Tibial nerve (tissue), 4 donors: ENCODE results near the gene MAPK11.

Source experiments
- EP300 ChIP-seq, 2 donors: sonication (generic); formaldehyde crosslinking; IDR thresholded peaks; one replicate each; pipeline ENCODE4 v1.6.1; 2017; ENCODE audit warnings: antibody characterized with exemption in 2 of 2, mild to moderate bottlenecking in 1 of 2
- TF ChIP-seq, protein P1 (sequence below), 5 experiments: fragments of 200-600 bp in 3 of 5; fragments of 450-650 bp in 2 of 5; sonication (generic) in 3 of 5; IDR thresholded peaks; one replicate each; pipeline ENCODE4 v1.5.1; 2016 to 2019; ENCODE audit warnings: antibody characterized with exemption in 5 of 5, mild to moderate bottlenecking in 3 of 5, moderate library complexity in 2 of 5

DNA sequence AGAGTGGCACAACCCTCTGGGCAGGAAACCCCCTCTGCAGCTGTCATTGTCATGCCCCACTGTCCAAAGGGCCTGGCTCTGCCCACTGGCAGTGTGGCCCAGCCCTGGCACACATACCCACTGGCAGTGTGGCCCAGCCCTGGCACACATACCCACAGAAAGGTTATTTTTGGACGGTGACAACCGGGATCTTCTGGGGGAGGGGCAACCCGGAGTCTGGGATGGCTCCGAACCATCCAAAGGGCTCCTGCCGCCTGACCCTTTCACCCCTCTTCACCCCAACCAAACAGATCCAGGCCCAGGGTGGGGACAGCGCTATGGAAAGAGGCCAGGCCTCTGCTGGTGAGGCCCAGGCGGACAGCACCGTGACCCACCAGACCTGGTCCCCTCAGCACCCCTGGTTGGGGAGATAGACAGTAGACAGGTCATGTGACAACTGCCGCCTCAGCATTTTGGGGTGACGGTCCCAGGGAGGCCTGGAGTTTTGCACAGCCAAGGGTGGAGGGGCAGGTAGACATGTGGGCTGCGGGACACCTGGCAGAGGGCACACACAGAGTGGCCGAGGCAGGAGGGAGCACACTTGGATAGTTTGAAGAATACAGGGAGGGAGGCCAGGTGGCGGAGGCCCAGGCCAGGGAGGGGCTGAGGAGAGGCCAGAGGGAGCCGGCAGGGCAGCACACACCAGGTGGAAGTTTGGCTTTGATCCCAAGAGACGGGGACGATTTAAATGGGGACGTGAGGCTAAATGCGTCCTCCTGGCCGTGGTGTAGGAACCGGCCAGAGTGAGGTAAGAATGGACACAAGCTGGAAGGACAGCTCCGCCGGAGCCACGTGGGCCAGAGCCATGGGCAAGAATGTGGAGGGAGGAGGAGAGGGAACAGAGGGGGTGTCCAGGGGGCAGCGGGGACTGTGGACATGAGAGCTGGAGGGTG is 11.6 kb downstream of the MAPK11 start:
- no peak for TF ChIP-seq EP300 (IDR thresholded peaks at IDR 0.05)
- TF ChIP-seq, protein P1, sequence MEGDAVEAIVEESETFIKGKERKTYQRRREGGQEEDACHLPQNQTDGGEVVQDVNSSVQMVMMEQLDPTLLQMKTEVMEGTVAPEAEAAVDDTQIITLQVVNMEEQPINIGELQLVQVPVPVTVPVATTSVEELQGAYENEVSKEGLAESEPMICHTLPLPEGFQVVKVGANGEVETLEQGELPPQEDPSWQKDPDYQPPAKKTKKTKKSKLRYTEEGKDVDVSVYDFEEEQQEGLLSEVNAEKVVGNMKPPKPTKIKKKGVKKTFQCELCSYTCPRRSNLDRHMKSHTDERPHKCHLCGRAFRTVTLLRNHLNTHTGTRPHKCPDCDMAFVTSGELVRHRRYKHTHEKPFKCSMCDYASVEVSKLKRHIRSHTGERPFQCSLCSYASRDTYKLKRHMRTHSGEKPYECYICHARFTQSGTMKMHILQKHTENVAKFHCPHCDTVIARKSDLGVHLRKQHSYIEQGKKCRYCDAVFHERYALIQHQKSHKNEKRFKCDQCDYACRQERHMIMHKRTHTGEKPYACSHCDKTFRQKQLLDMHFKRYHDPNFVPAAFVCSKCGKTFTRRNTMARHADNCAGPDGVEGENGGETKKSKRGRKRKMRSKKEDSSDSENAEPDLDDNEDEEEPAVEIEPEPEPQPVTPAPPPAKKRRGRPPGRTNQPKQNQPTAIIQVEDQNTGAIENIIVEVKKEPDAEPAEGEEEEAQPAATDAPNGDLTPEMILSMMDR (IDR thresholded peaks at IDR 0.05): no peak
